GM12874 (cell line): ENCODE measurements around the gene EFNA5.

ENCODE experiments used
- CTCF ChIP-seq: IDR thresholded peaks from 2 replicates; pipeline ENCODE4 v1.5.1; 2011; ENCODE audit warnings: low read depth, mild to moderate bottlenecking, control low read depth, low read length, moderate library complexity; ENCODE audit not compliant: insufficient read depth

EFNA5 gene

GRCh38 chr5:107404595-107405374 lies 266.0 kb downstream of the EFNA5 start:
- no peak for TF ChIP-seq CTCF

DNA sequence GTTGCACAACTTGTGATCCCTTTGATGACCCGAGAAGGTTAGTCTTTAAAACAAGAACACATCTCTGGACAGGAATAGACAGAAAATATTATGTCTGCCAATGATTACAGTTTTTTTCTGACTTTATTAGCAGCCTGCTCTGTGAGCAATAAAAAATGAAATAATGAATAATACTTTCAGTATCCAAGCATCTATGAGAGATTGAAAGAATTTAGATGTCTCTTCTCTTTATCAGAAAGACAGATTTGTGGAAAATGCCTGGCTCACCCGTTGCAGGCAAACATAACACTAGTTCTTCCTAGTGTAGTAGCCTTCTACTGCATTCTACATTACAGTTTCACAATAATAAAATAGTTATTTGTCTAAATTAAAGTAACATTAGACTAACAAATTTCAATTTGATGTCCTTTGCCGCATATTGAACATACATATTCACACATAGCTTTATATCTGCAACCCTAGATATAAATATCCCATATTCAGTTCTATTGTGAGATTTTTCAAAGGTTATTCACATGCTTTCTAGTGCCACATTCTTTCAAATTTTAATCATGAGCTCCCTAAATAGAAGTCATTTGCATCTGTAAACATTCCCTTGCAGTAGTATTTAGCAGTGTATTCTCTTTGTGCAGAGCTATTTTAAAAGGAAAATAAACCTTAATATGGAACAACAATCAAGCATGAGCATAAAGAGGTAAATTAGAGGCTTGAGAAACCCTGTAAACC lies 267.3 kb downstream of the EFNA5 start:
- TF ChIP-seq CTCF: no peak

GRCh38 chr5:107402434-107403227 lies 268.1 kb downstream of the EFNA5 start:
- TF ChIP-seq CTCF: no peak

DNA sequence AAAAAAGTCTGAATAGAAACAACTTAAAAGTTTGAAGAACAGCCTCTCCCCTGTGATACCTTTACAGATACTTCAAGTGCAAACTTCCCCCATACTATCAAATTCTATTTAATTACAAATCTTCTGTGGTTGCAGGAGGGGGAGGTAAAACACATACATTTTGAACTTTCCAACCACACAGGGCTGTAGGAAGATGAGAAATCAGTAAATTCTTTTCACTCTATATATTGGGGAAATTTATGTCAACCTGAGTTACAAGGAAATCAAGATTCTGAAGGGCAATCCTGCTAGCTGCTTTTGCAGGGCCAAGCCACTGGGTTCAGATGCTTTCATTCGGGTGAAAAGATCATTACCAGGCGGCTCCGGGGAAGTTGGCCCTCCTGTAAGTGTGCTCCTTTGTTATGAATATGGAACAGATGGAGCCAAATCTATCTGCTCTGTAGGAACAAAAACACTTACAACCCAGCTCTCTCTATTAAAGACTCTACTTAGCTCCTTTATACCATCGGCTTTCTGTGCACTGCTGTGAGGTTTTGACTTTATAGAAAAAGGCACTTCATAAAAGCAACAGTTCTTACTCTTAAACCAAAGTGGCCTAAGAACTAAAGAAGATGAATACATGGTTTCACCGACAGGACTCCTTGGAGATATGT lies 269.1 kb downstream of the EFNA5 start:
- no peak for TF ChIP-seq CTCF

DNA sequence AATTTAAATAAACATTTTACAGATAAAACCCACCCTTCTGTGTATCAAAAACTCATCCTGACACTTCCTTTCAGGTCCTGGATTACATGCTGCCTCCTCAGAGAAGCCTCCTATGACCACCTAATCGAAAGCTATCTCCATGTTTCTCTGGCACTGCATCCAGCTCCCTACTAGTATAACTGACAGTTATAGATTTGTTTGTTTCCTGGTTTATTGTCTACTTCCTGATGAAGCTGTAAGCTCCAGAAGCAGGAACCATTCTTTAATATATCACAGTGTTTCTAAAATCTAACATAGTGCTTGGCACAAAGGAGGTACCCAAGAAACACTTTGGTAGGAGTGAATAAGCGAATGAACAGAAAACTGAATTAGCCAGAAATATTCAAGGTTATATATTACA lies 270.4 kb downstream of the EFNA5 start:
- no peak for TF ChIP-seq CTCF

GRCh38 chr5:107398703-107399102 lies 272.0 kb downstream of the EFNA5 start:
- TF ChIP-seq CTCF: no peak

DNA sequence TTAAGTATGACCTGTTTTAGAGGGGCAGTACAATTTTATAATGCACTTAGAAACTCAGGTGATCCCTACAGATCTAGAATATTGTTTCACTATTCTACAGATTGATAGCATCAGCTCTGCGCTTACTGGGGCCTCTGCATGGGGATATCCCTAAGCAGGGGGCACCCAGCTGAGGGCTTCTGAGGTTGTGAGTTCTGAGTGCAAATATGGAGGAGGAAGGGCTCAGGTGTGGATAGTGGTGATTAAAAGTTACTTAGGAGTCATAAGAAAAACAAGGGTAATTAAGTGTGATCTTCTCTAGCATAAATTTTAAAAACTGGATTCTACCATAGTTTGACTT lies 274.4 kb downstream of the EFNA5 start:
- TF ChIP-seq CTCF: no peak
